ENCODE results near the gene FMNL3. TPM values are rescaled to one million over a fixed set of nuclear protein-coding genes. Genes with fewer than 3 reads are reported as not detected.

Gene FMNL3
- total RNA-seq, 1 experiment from 2014 or later, result 19.2 TPM

GRCh38 chr12:49647827-49648711 is 59.1 kb downstream of the FMNL3 start:
- peaks cover 22% of the 10 kb centered on the region for H3K4me1 ChIP-seq (replicated peaks)
- no peaks in the 10 kb centered on the region for H3K27me3 ChIP-seq (replicated peaks)
- H3K9me3 ChIP-seq (replicated peaks), result no peaks in the 10 kb centered on the region
- no peak for DNase-seq (ENCODE audit: low read depth in 1 of 2, low spot score in 2 of 2)
- H3K27ac ChIP-seq, result 0 out of 2 replicates have a peak overlapping the region, but pooled peaks have one; percentile 21
- peaks cover 77% of the 10 kb centered on the region for H3K36me3 ChIP-seq
- no peak overlapping the region for H3K4me3 ChIP-seq

GRCh38 chr12:49646871-49647654 is 60.1 kb downstream of the FMNL3 start:
- no peak overlapping the region for H3K4me3 ChIP-seq
- H3K36me3 ChIP-seq, result peaks cover 80% of the 10 kb centered on the region
- peaks cover 22% of the 10 kb centered on the region for H3K4me1 ChIP-seq (replicated peaks)
- H3K27me3 ChIP-seq (replicated peaks), result no peaks in the 10 kb centered on the region
- H3K27ac ChIP-seq, result no peak overlapping the region
- H3K9me3 ChIP-seq (replicated peaks), result no peaks in the 10 kb centered on the region
- DNase-seq (ENCODE audit: low read depth in 1 of 2, low spot score in 2 of 2), result no peak

DNA sequence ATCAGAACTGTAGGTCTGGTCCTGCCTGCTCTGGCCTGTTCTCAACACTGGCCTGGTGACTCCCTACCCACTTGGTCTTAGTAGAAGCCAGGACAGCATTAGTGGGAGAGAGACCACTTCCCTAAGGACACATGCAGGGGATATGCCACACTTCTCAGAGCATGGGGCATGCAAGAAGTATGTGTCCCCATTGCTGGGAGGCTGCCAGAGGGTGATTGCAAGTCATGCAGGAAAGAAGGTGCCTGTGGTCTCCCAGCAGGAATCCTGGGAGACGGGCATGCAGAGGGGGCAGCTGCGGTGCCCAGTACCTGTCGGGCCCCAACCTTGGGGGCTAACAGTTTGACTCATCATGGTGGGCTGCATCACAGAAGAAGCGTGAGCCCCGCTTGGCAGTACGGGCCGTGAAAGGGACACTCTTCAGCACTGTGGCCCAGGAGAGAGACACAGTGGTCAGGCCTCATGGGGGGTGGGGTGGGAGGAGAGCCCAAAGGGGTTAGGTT is 60.8 kb downstream of the FMNL3 start:
- Histone ChIP-seq H3K27me3 (replicated peaks) (no peaks in the 10 kb centered on the region), H3K27ac (no peak overlapping the region), H3K4me1 (replicated peaks) (peaks cover 22% of the 10 kb centered on the region), H3K9me3 (replicated peaks) (no peaks in the 10 kb centered on the region), H3K4me3 (no peak overlapping the region), H3K36me3 (peaks cover 74% of the 10 kb centered on the region)
- no peak for DNase-seq (ENCODE audit: low read depth in 1 of 2, low spot score in 2 of 2)

- Histone ChIP-seq H3K27me3 (replicated peaks) (no peaks in the 10 kb centered on the region), H3K9me3 (replicated peaks) (no peaks in the 10 kb centered on the region), H3K4me1 (replicated peaks) (peaks cover 22% of the 10 kb centered on the region), H3K36me3 (peaks cover 71% of the 10 kb centered on the region), H3K4me3 (no peak overlapping the region), H3K27ac (no peak overlapping the region)
- DNase-seq (ENCODE audit: low read depth in 1 of 2, low spot score in 2 of 2), result no peak
Observed at GRCh38 chr12:49645146-49646039, 61.8 kb downstream of the FMNL3 start.

- Histone ChIP-seq H3K27ac (no peak overlapping the region), H3K4me3 (no peak overlapping the region), H3K36me3 (peaks cover 66% of the 10 kb centered on the region), H3K4me1 (replicated peaks) (peaks cover 22% of the 10 kb centered on the region), H3K27me3 (replicated peaks) (no peaks in the 10 kb centered on the region), H3K9me3 (replicated peaks) (no peaks in the 10 kb centered on the region)
- DNase-seq (ENCODE audit: low read depth in 1 of 2, low spot score in 2 of 2), result peak; percentile 71 to 78
Observed at GRCh38 chr12:49644620-49644994, 62.6 kb downstream of the FMNL3 start.

DNA sequence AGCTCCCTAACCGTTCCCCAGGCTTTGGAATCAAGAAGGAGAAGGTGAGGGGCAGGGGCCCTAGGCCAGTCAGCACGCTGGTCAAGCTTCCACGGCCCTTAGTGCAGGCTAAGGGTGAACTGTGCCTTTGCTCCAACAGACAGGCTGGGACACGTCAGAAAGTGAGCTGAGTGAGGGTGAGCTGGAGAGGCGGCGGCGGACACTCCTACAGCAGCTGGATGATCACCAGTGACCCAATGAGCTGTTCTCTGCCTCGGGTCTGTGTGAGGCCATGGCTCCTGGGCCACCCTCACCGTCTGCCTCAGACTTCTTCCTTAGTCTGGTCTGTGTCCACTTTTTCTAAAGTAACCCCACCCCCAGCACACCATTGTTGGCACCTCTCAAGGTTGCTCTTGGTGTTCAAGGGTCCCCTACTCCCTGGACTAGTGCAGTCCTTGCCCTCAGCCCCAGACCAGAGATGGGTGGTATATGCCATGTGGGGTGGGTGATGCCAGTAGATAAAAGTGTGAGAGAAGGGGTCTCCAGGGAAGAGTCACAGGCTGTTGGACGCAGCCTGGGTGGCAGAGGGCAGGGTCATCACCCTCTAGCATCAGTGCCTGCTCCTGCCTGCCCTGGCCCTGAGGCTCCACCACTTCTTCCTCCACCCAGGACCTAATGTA is 63.1 kb downstream of the FMNL3 start:
- Histone ChIP-seq H3K9me3 (replicated peaks) (no peaks in the 10 kb centered on the region), H3K36me3 (peaks cover 61% of the 10 kb centered on the region), H3K4me1 (replicated peaks) (peaks cover 22% of the 10 kb centered on the region), H3K27ac (no peak overlapping the region), H3K27me3 (replicated peaks) (no peaks in the 10 kb centered on the region), H3K4me3 (no peak overlapping the region)
- DNase-seq (ENCODE audit: low read depth in 1 of 2, low spot score in 2 of 2), result no peak

DNA sequence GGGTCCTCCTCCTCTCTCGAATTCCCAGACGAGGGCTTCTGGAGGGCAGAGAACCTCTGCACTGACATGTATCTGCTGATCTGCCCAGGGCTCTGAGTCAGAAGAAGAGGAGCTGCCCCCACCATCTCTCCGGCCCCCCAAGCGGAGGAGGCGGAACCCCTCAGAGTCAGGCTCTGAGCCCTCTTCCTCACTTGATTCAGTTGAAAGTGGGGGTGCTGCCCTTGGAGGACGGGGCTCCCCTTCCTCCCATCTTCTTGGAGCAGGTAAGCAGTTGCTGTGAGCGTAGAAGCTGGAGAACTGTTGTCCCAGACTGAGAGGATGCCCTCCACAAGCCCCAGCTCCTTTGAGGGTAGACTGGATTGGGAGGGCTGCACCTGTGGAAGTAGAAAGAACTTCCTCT is 64.1 kb downstream of the FMNL3 start:
- Histone ChIP-seq H3K27me3 (replicated peaks) (no peaks in the 10 kb centered on the region), H3K27ac (no peak overlapping the region), H3K4me3 (no peak overlapping the region), H3K9me3 (replicated peaks) (no peaks in the 10 kb centered on the region), H3K36me3 (peaks cover 52% of the 10 kb centered on the region), H3K4me1 (replicated peaks) (peaks cover 15% of the 10 kb centered on the region)
- no peak for DNase-seq (ENCODE audit: low read depth in 1 of 2, low spot score in 2 of 2)

GRCh38 chr12:49642370-49642802 is 64.8 kb downstream of the FMNL3 start:
- Histone ChIP-seq H3K27ac (no peak overlapping the region), H3K9me3 (replicated peaks) (no peaks in the 10 kb centered on the region), H3K4me3 (no peak overlapping the region), H3K36me3 (peaks cover 48% of the 10 kb centered on the region), H3K4me1 (replicated peaks) (peaks cover 8% of the 10 kb centered on the region), H3K27me3 (replicated peaks) (no peaks in the 10 kb centered on the region)
- no peak for DNase-seq (ENCODE audit: low read depth in 1 of 2, low spot score in 2 of 2)

- DNase-seq (ENCODE audit: low read depth in 1 of 2, low spot score in 2 of 2), result no peak
- H3K4me1 ChIP-seq (replicated peaks), result peaks cover 7% of the 10 kb centered on the region
- no peaks in the 10 kb centered on the region for H3K27me3 ChIP-seq (replicated peaks)
- H3K4me3 ChIP-seq, result no peak overlapping the region
- peaks cover 42% of the 10 kb centered on the region for H3K36me3 ChIP-seq
- H3K27ac ChIP-seq, result no peak overlapping the region
- no peaks in the 10 kb centered on the region for H3K9me3 ChIP-seq (replicated peaks)
Observed at GRCh38 chr12:49641748-49642369, 65.3 kb downstream of the FMNL3 start.

DNA sequence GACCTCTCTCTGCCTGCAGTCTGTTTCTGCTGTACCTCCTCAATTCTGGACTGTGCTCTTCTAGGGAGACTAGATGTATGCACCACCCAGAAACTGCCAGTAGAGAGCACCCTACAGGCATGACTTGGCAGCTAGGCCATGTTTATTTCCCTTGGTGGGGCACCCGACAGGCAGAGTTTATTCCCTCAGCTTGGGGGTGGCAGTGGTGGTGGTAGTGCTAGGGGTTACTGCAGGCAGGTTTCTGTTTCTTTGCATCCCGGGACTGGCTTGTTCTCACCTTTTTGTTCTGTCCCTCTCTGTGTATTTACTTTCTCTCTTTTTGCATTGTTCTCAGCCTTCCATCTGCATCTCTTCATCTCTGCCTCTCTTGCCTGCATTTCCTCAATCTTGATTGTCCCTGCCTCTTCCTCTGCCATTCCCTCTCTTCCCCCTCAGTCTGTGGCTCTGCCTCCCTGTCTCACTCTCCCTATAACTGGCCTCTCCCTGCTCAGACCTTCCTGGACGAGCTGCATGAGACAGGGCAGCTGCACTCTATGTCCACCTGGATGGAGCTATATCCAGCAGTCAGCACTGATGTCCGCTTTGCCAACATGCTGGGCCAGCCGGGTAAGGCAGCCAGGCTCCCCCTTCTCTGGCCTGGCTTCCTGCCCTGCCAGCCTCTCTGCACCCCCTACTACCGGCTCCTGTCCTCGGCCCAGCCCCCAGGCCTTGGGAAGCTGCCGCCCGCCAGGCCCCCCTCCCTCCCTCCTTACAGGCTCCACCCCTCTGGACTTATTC is 70.0 kb downstream of the FMNL3 start:
- Histone ChIP-seq H3K27ac (no peak overlapping the region), H3K36me3 (peaks cover 4% of the 10 kb centered on the region; the same call in 1 of the 2 replicates), H3K9me3 (replicated peaks) (no peaks in the 10 kb centered on the region), H3K4me1 (replicated peaks) (peaks cover 7% of the 10 kb centered on the region; the same call in 1 of the 2 replicates), H3K4me3 (no peak overlapping the region), H3K27me3 (replicated peaks) (no peaks in the 10 kb centered on the region)
- DNase-seq (ENCODE audit: low read depth in 1 of 2, low spot score in 2 of 2), result peak; percentile 40 to 61

DNA sequence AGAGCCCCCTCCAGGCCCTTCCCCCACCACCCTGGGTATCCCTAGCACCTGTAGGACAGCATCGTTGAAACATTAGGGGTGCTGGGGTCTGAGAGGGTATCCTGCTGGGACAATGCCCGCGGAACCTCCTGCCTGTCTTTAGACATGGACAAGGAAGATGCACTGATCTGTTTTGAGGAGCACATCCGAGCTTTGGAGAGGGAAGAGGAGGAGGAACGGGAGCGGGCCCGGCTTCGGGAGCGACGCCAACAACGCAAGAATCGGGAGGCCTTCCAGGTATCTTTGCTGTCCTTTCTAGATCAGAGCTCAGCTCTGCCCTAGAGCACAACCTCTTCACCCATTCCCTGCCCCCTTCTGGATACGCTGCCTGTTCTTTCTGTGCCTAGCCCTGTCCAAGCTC is 70.6 kb downstream of the FMNL3 start:
- H3K36me3 ChIP-seq, result peaks cover 4% of the 10 kb centered on the region; the same call in 1 of the 2 replicates
- H3K27me3 ChIP-seq (replicated peaks), result no peaks in the 10 kb centered on the region
- no peak overlapping the region for H3K27ac ChIP-seq
- peaks cover 7% of the 10 kb centered on the region; the same call in 1 of the 2 replicates for H3K4me1 ChIP-seq (replicated peaks)
- H3K4me3 ChIP-seq, result no peak overlapping the region
- DNase-seq (ENCODE audit: low read depth in 1 of 2, low spot score in 2 of 2), result no peak
- H3K9me3 ChIP-seq (replicated peaks), result no peaks in the 10 kb centered on the region

GRCh38 chr12:49635656-49636055 is 71.5 kb downstream of the FMNL3 start:
- no peaks in the 10 kb centered on the region for H3K27me3 ChIP-seq (replicated peaks)
- peaks cover 7% of the 10 kb centered on the region; the same call in 1 of the 2 replicates for H3K4me1 ChIP-seq (replicated peaks)
- H3K4me3 ChIP-seq, result no peak overlapping the region
- no peak for DNase-seq (ENCODE audit: low read depth in 1 of 2, low spot score in 2 of 2)
- peaks cover 2% of the 10 kb centered on the region; the same call in 1 of the 2 replicates for H3K36me3 ChIP-seq
- H3K27ac ChIP-seq, result no peak overlapping the region
- H3K9me3 ChIP-seq (replicated peaks), result no peaks in the 10 kb centered on the region
